Renal cortical epithelial cell (primary cell): ENCODE data around the gene CCNQ. TPM values are rescaled to one million over a fixed set of nuclear protein-coding genes. Genes with fewer than 3 reads are reported as not detected.

Experiments
- DNase-seq: peaks from one replicate; pipeline ENCODE4 v3.0.0-alpha.2; 2011; ENCODE audit warnings: low read depth
- total RNA-seq: library from RNA; depleted of rRNA; stranded (reverse); fragments of >200 nt; gene quantifications from 2 replicates; pipeline ENCODE4 v1.2.3, GENCODE V29; 2014

CCNQ gene
- total RNA-seq, 1 donor from 2014 or later: 13.9 TPM

DNA sequence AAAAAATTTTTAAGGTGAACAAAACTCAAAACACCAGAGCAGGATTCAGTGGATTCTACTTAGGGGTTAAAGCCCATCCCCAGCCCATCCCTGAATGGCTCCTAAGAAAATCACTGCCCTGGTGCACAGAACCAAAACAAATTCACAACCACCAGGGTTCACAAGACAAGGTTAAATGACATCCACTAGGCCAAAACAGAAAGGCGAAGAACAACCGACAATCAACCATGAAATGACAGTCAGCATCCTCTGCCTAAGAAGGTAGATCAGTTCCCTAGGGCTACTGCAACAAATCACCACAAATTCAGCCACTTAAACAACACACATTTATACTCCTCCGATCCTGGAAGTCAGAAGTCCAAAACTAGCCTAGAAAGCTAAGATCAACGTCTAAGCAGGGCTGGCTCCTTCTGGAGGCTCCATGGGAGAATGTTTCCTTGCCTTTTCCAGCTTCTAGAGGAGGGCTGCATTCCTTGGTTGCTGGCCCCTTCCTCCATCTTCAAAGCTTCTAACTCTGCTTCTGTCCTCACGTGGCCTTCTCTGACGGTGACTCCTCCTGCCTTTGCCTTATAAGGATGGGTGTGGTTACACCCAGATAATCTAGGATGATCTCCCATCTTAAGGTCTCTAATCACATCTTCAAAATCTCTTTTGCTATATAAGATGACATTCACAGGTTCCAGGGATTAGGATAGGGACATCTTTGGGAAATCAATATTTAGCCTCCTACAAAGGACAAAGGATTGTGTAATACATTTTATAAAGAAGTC lies 1.8 kb downstream of the CCNQ start:
- DNase-seq: no peak

DNA sequence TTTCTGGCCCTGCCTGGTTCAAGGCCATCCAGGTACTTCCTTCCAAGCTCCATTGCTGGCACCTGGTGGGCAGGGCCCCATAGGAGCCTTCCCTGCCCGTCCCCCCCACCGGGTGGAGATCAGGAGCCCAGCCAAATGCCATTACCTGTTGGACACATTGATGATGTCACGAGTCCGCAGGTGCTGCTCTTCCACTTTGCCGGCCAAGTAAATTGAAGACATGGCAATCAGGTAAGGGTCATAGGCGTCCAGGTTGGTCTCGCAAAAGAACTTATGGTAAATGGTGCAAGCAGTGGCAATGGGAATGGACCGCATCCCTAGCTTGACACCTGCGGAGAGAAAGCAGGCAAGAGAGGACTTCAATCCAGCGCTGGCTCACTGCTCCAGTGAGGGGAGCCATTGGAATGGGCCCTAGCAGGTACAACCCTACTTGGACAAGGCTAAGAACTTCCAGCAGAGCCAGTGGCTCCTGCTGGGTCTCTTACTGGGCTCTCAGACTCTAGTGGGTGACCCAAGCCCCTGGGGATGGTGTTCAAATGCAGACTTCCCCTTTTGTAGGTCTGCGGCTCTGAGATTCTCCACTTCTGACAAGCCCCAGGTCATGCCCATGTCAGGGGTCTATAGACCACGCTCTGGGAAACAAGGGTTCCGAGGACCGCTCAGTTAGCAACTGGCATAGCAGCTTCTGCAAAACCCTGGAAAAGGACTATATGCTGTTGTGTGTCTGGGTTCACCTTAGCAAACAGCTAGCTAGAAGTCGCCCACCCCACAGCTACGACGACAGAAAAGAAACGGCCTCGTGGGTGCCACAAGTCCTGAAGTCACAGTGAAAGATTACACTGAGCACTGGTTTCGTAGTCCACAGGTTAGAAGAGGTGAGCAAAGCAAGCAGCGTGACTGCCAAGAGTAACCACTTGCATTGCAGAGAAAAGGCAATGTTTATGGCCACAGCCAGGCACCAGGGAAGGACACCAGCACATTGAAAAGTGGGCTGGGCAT lies 2.8 kb downstream of the CCNQ start:
- DNase-seq: no peak

DNA sequence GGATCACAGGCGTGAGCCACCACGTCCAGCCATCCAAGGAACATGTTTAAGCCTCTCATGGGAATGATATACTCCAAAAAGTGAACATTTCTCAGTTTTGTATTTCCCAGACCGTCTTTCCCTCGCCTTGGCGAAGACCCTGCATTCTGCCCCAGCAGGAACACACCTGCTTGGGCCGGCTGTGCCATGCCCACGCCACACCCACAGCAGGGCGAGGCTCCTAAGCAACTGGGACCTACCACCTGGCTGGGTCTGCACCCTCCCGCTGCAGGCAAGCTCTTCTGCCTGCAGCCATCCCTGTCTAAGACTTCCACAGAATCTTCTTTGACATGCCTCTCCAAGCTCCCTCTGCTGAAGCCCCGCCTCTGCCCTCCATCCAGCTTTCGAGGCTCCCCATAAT lies 3.6 kb downstream of the CCNQ start:
- DNase-seq: no peak

DNA sequence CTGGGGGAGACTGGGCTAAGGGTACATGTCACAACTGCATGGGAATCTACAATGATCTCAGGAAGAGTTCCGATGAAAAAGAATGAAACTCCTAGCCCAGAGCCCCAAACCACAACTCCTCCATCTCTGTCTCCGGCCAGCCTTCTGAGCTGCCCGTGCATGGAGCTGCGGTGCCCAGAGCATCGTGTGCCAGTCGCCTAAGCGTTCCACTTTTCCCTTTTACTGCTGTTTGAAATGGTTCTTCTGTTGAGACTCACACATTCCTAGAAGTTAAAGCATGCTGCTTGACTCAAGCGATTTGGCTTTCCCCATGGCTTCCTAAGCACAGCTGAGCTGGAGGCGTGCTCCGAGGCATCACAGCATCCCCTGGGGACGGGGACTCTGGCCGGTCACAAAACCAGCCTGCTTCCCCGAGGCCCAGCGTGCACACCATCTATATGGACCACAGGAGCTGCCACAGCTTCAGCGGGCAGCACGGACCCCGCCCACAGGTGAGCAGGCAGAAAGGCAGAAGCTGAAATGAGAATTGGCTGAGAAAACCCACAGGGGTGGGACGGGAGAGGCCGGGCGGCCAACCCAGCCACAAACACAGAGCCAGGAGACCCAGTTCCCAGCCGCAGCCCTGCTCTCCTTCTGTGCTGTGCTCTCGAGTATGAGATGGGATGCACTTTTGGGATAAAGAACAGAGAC lies 5.0 kb downstream of the CCNQ start:
- no peak for DNase-seq

DNA sequence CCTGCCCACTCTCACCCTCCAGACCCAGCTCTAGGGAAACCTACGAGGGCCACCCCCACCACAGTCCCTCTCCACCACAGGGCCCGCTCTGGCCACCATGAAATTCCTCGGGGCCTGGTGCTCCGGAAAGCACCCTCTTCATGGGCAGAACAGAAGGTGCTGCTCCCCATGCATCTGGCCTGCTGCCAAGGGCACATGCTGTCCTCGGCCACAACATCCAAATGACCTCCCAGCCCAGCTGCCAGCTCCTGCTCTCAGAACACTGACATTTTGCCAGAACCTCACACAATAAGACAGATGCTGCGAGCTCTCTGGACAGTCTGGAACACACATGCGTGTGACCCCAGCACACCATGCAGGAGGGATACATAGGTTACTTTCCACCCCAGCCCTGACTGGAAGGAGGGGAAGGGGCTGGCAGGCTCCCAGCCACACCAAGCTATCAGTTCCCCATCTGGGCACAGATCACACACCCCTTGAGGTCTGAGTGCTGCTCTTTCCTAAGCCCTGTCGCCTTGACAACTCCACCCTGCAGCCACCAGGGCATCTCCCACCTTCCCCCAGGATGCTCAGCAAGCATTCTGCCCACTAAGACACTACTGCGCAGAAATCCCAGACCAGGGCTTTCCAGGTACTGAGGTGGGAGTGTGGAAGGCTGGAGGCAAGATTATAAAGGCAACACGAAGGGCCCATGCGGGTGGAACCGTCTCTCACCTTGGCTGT lies 5.8 kb downstream of the CCNQ start:
- no peak for DNase-seq

DNA sequence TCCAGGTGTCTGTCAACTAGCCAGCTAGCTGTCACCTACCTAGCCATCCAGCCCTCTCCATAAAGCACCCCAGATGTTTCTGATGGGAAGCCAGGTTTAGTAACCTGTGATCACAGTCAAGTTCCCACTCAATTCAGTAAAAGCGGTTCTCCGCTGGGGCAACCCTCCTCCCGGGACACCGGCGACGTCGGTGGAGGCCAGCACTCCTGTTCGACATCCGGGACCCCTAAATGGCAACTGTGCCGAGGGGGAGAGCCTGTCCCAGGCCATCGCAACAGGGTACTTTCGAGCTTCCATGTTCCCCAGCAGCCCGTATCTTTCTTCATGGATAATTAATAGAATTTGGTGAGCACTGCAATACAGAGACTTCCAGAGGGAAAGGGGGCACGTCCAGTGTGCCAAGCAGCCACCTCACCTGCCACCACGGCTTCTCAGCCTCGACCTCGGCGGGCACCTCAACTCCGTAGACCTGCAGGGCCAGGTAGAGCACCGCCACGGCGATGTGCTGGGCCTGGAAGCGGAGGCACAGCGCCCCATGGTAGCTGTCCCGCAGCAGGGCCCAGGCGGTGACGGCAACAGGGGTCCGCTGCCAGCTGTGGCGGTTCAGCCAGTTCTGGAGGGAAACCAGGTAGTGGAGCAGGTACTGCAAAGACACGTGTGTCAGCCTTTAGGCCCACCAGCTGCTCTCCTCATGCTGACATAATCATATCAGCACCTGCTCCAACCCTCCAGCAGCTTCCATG lies 6.7 kb downstream of the CCNQ start:
- DNase-seq: no peak

DNA sequence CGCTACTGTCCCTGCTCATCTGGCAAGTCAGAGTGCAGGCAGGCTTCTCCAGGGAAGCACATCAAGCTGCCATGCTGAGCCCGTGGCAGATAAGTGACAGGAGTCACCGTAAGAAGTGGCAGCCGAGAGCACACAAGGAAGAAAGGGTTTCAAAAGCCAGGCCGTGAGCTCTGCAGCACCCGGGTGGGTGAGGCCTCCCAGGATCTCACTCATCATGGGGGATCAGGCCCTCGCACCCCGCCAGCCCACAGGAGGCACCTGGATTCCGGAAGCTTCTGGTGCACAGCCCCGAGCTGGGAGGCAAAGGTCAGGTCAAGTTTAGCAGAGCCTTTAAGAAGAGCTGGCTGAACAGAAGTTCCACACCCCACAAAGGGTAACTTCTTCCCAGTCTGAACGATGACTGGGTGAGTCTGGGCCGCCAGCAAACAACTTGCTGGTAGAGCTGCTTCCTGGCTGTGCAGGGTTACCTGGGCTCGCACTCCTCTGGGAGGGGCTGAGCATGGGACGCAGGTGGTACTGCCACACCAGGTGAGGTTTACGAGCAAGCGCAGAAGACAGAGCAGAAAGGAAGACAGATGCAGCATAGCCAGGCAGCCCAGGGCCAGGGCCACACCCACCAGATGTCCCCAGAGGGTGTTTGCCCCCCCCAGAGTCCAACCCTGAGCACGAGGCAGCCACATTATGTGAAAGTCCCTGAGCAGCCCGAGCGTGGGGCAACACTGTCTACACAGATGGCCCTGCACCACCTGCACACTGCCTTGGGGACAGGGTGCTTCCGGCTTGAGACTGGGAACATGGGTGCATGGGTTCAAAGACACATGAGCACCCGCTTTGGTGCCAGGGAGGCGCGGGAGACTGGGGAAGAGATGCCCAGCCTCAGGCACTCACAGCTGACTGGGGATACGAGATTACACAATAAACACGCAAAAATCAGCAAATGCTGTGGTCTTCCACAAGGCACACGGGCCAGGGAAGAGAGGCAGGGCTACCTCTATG lies 7.7 kb downstream of the CCNQ start:
- no peak for DNase-seq

DNA sequence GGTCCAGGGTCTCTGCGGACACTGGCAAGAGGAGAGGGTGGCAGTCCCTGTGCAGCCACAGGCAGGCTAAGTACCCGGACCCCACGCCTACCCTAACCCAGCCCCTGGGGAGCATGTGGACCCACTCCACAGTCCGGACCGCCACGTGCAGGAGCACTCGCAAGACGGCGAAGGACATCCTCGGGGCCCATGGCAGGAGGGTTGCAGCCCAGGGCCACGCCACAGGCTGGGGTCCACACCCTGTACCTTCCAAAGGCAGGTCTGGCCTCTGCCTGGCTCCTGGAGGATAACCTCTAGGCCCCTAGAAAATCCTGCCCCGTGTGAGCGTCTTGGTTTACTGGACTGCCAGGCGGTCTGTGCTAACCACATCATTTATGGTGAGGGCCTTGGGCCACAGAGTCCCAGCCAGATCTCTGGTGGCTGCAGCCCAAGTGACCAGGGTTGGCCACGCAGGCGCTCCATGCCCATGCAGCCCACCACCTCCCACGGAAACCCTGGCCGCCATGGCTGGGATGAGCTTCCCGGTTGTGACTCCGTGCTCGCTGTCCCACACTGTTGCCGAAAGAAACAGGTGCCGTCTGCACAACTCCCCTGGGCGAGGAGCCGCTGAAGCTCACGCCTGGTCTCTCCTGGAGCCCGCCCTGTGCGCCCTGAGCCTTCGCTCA lies 10.0 kb downstream of the CCNQ start:
- no peak for DNase-seq

DNA sequence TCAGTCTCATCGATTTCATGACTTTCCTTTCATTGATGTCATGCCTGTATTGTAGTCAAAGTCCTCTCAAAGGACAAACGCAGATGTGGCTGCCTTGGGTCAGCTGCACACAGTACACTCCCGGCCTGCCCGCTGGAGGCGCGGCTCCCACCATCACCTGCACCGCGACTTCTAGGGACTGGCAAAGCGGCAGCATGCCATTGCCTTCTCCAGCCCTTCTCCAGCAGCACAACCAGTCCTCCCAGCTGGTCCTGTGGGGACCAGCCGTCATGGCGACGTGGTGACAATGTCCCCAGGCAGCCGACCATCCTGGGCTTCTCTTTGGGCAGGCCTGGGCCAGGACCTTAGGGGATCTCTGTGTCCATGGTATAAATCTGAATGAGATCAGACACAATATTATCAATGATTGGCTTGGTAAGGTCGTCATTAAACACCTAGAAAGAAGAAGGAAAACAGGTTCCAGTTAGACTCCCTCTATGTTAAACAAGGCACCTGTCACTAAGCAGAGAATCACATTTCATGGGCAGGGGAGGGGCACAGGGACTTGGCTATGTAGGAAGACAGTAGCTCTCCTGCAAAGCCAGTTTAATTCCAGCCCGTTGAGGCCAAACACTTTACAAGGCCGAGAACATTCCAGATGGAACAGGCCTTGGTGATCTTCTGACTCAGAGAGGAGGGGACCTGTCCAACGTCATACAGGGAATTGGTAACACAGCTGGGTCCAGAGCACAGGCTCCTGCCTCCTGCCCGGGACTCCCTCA lies 10.7 kb downstream of the CCNQ start:
- DNase-seq: no peak

DNA sequence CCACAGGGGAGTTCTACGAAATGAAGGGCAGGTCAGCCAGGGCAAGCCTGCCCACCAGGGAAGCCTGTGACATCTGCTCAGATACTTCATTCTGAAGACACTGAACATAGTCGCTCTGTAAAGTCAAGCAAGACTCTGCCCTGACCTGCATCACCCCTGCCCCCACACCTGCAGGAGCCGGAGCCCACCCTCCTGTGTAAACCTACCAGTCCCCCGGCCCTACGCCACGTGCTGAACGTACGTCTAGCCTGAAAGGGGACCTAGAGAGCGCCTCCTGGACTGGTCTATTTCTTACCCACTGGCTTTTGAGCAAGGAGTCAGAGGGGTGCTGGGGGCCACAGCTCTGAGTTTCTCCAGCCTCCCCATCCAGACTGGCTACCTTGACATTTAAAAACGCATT lies 11.6 kb downstream of the CCNQ start:
- DNase-seq: no peak

DNA sequence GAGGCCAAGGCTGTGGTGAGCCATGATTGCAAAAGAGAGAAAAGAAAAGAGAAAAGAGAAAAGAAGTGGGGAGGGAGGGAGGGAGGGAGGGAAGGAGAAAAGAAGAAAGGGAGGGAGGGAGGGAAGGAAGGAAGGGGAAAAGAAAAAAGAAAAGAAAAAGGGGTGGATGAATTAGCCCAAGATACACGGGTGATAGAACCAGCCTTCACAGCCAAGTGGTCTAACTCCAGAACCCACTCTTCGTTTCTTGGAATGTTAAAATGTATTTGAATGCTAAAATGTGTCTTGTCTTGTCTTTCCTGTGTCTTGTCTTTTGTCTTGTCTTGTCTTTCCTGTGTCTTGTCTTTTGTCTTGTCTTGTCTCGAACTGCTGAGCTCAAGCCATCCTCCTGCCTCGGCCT lies 13.1 kb downstream of the CCNQ start:
- DNase-seq: no peak

DNA sequence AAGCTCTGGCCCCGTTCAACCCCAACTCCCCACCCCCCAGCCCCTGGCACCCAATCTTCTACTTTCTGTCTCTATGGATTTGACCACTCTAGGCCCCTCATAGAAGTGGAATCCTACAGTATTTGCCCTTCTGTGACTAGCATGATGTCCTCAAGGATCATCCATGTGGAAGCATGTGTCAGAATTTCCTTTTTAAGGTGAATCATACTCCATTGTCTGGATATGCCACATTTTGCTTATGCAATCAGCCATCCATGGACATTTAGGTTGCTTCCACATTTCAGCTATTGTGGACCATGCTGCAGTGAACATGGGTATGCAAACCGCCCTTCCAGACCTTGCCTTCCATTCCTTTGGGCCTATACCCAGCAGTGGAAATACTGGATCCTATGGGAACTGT lies 15.5 kb downstream of the CCNQ start:
- no peak for DNase-seq

DNA sequence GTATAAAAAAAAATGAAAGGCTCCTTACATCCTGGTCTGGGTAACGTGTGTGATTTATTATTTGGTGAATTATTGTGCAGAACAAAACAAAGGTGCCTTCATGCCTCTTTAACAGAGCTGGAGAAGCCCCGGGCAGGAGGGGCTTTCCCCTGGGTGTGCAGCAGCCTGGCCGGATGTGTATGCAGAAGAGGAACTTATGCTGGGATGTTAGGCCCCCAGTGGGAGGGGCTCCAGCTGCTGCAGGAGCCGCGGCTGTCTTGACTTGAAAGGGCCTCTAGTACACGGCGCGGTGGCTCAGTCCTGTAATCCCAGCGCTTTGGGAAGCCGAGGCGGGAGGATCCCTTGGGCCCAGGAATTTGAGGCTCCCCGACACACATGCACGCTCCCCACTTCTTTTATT lies 16.0 kb downstream of the CCNQ start:
- DNase-seq: no peak

DNA sequence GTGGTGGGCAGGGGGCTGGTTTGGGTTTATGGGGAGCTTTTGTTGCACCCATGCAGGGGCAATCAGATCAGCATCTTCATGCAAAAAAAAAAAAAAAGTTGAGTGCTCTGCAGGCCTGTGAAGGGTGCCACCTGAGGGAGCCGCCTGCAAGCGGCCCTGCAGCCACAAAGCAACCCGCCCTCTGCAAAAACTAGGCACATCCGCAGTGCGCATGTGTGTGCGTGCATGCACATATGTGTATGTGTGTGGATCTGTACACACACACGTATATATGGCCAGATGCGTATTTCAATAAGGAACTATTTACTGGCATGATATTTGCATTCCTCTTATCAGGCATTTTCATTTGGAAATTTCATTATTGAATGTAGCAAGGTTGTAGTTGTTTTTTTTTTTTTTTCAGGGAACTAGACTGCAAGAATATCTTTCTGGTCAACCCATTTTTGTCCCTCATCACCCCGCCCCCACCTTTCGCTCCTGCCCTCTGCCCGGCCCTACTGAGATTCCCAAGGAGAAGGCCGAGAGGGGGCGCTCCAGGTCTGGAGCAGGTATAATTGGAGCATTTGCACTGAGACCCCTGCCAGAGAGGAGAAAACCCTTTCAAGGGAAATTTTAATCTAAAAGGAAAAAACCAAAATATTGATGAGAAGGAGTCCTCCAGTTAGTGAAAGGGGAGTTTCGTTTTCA lies 18.1 kb downstream of the CCNQ start:
- DNase-seq: no peak

DNA sequence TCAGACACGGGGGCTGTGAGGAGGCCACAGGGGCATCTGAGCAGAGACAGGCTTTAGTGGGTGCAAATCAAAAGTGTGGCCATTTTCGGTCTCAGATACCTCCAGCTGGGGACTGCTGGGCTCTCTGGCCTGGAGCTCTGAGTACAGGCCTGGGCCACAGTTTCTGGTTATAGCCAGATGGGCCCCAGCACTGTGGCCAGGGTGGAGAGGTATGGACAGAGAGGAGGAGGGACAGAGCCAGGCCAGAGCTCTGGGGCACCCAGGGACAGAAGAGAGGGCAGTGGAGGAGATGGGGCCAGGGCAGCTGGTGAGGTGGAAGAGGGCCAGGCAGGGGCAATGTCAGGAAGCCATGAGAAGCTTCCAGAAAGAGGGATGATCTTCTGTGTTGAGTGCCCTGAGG lies 20.1 kb downstream of the CCNQ start:
- no peak for DNase-seq

DNA sequence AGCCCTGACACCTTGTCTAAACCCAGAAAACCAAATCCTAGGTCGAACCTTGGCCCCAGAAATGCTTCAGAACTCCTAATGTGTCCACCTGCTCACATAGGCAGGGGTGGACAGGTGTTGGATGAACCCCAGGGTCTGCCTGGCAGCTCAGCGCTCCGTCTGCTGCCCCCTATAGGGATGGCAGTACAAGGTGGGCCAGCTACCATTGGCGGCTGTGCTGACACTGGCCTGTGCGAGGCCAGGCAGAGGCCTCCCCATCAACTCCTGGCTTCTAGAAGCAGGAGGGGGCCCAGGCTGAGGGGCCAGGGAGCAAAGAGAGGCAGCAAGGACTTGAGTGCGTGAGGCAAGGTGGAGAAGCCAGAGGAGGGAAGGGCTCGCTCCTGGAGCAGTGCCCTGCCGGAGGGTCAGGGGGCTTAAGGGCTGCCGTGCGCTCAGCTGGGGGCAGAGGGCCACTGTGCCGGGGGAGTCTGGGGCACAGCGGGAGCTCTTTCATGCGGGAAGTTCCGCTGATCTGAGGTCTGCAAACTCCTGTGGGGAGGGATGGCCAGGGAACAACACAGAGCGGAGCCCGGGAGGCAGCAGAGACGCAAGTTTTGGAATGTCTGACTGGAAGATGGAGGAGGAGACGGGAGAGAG lies 20.6 kb downstream of the CCNQ start:
- no peak for DNase-seq

DNA sequence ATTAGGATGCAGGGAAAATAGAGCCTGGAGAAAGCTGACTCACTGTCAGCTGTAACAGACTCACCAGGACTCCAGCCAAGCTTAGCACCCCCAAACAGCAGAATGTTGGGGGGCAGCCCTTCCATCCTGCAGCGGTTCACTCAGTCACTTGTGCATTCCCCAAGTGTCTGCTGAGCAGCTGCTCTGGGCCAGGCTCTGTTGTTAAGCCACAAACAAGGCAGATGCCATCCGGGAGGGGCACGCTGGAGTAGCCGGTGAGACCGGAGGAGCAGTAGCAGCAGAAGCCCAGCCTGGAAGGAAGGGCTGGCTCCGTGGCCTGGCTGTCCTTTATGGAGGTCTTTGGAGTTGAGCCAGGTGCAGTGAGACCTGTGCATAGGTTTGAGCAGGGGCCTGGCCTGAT lies 22.0 kb downstream of the CCNQ start:
- no peak for DNase-seq
